Neural crest cell (in vitro differentiated cells): ENCODE results near the gene CAPRIN1. TPM values are rescaled to one million over a fixed set of nuclear protein-coding genes. Genes with fewer than 3 reads are reported as not detected.

Source experiments
- DNase-seq: peaks from one replicate; pipeline ENCODE4 v3.0.0; 2021; ENCODE audit warnings: low read depth, mixed read lengths, low spot score
- H3K27ac Mint-ChIP-seq: one replicate; pipeline ENCODE4 v1.8.0; 2021; ENCODE audit warnings: mild to moderate bottlenecking, mixed read lengths; ENCODE audit not compliant: unreplicated experiment
- H3K27me3 Mint-ChIP-seq: 2 replicates; pipeline ENCODE4 v1.8.0; 2021; ENCODE audit warnings: low read depth, mild to moderate bottlenecking, mixed read lengths
- H3K36me3 Mint-ChIP-seq: 2 replicates; pipeline ENCODE4 v1.8.0; 2021; ENCODE audit warnings: low read depth, mild to moderate bottlenecking, mixed read lengths
- H3K4me1 Mint-ChIP-seq: 2 replicates; pipeline ENCODE4 v1.8.0; 2021; ENCODE audit warnings: mixed read lengths
- H3K4me3 Mint-ChIP-seq: one replicate; pipeline ENCODE4 v1.8.0; 2021; ENCODE audit warnings: mild to moderate bottlenecking, mixed read lengths
- H3K9me3 Mint-ChIP-seq: 2 replicates; pipeline ENCODE4 v1.8.0; 2021; ENCODE audit warnings: mixed read lengths
- total RNA-seq: library from RNA; stranded (reverse); gene quantifications from 2 replicates; pipeline ENCODE4 v1.2.1, GENCODE V29; 2021
- TF ChIP-seq, protein P1 (sequence below): fragments of 200-600 bp; sonication (generic); conservative IDR thresholded peaks from 2 replicates; pipeline ENCODE4 v1.5.0; 2021; ENCODE audit warnings: antibody characterized with exemption, mild to moderate bottlenecking

CAPRIN1 gene
- total RNA-seq, 1 donor from 2014 or later, result 383 TPM

DNA sequence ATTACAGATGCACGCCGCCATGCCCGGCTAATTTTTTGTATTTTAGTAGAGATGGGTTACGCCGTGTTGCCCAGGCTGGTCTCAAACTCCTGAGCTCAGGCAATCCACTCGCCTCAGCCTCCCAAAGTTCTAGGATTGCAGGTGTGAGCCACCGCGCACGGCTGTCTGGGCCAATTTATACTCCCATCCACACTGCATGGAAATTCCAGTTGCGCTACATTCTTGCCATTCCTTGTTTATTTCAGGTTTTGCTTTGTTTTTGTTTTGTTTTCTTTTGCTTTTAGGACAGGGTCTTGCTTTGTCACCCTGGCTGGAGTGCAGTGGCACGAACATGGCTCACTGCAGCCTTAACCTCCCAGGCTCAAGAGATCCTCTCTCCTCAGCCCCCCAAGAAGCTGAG lies 11.0 kb upstream of the CAPRIN1 start:
- Mint-ChIP-seq H3K27me3 (no peaks in the 10 kb centered on the region), H3K27ac (no peak overlapping the region), H3K4me3 (no peak overlapping the region), H3K9me3 (no peaks in the 10 kb centered on the region), H3K36me3 (no peaks in the 10 kb centered on the region), H3K4me1 (peaks cover 8% of the 10 kb centered on the region)
- TF ChIP-seq, protein P1, sequence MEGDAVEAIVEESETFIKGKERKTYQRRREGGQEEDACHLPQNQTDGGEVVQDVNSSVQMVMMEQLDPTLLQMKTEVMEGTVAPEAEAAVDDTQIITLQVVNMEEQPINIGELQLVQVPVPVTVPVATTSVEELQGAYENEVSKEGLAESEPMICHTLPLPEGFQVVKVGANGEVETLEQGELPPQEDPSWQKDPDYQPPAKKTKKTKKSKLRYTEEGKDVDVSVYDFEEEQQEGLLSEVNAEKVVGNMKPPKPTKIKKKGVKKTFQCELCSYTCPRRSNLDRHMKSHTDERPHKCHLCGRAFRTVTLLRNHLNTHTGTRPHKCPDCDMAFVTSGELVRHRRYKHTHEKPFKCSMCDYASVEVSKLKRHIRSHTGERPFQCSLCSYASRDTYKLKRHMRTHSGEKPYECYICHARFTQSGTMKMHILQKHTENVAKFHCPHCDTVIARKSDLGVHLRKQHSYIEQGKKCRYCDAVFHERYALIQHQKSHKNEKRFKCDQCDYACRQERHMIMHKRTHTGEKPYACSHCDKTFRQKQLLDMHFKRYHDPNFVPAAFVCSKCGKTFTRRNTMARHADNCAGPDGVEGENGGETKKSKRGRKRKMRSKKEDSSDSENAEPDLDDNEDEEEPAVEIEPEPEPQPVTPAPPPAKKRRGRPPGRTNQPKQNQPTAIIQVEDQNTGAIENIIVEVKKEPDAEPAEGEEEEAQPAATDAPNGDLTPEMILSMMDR, result no peak
- DNase-seq, result no peak

DNA sequence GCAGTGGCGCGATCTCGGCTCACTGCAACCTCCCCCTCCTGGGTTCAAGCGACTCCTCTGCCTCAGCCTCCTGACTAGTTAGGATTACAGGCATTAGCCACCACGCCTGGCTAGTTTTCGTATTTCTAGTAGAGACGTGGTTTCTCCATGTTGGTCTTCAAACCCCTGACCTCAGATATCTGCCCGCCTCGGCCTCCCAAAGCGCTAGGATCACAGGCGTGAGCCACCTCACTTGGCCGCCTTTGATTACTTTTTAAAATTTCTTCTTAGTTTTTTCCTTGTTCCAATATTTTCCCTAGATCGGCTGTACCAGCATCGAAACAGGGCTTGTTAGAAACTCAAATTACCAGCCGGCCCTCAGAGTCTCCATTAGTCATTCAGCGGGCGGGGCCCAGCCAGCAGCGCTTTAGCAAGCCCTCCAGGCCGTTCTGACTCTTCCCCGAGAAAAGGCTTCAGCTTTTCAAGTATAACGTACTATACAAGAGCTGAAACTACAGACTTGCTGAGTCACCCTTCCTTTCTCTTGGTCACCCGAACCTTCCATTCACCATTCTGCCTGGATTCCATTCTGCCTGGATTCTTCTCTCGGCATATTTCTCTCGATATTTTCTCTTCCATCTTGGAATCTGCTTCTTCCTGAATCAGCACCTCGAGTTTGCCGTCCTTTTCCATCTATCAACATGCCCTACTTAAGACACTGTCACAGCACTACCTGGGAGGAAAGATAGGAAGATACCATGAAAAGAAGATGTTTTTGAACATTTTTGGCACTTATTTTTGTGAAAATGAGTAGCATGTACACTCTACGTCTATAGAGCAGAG lies 6.7 kb upstream of the CAPRIN1 start:
- Mint-ChIP-seq H3K27ac (peak overlapping the region; percentile 85), H3K4me1 (peaks cover 11% of the 10 kb centered on the region), H3K9me3 (no peaks in the 10 kb centered on the region), H3K36me3 (no peaks in the 10 kb centered on the region), H3K4me3 (peak overlapping the region; percentile 2), H3K27me3 (no peaks in the 10 kb centered on the region)
- TF ChIP-seq, protein P1, result no peak
- DNase-seq, result peak; percentile 14

GRCh38 chr11:34049028-34049427 lies 2.5 kb upstream of the CAPRIN1 start:
- DNase-seq, result no peak
- Mint-ChIP-seq H3K9me3 (no peaks in the 10 kb centered on the region), H3K36me3 (peaks cover 9% of the 10 kb centered on the region), H3K27me3 (no peaks in the 10 kb centered on the region), H3K27ac (no peak overlapping the region), H3K4me3 (peak overlapping the region; percentile 44), H3K4me1 (peaks cover 33% of the 10 kb centered on the region)
- TF ChIP-seq, protein P1, result no peak

DNA sequence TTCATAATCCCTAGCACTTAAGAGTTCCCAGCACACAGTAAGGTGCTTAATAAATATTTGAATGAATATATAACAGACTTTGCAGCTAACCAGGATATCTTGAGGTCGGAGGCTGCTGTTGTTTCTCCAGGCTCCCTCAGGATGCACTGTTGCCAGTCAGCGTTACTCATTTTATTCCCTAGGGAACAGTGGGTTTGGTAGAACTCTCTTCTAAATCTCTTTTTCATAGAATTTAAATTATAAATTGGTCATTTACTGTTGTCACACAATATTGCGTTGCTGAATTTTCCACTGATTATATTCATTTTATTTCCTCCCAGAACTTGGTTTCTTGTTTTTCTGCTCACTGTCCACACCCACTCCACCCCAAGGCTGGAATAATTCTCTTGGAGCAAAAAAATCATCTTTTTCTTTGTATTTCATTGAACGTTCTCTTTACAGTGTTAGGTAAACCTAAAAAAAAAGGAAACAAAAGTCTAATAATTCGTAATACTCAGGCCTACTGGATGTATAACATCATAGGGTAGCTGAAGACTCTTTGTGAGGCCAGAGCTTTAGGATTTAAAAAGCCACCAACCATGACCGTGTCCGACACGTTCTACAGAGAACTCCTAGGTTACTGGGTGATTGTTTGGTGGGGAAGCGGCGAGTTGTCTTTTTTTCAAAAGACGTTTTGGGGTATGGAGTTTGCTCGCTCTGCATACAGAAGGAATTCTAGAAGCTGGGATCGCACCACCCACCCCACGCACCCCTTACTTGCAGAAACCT lies 766 bp upstream of the CAPRIN1 start:
- peaks cover 13% of the 10 kb centered on the region for H3K36me3 Mint-ChIP-seq
- H3K4me1 Mint-ChIP-seq, result peaks cover 31% of the 10 kb centered on the region
- H3K27ac Mint-ChIP-seq, result peak overlapping the region; percentile 85
- H3K9me3 Mint-ChIP-seq, result no peaks in the 10 kb centered on the region
- H3K27me3 Mint-ChIP-seq, result no peaks in the 10 kb centered on the region
- H3K4me3 Mint-ChIP-seq, result peak overlapping the region; percentile 88
- TF ChIP-seq, protein P1, result no peak
- no peak for DNase-seq

GRCh38 chr11:34052036-34052607 lies 591 bp downstream of the CAPRIN1 start:
- DNase-seq, result peak; percentile 86
- H3K36me3 Mint-ChIP-seq, result peaks cover 14% of the 10 kb centered on the region
- TF ChIP-seq, protein P1, result no peak
- H3K27ac Mint-ChIP-seq, result peak overlapping the region; percentile 57
- peaks cover 39% of the 10 kb centered on the region for H3K4me1 Mint-ChIP-seq
- no peaks in the 10 kb centered on the region for H3K27me3 Mint-ChIP-seq
- no peaks in the 10 kb centered on the region for H3K9me3 Mint-ChIP-seq
- H3K4me3 Mint-ChIP-seq, result peak overlapping the region; percentile 99
